Glutamatergic neuron (in vitro differentiated cells): Measurements from ENCODE around the gene CROCC. TPM values are rescaled to one million over a fixed set of nuclear protein-coding genes. Genes with fewer than 3 reads are reported as not detected.

Experiments used
- DNase-seq: peaks from one replicate; pipeline ENCODE4 v3.0.0; 2022
- H3K27ac Mint-ChIP-seq: one replicate; pipeline ENCODE4 v1.8.0; 2020; ENCODE audit warnings: mild to moderate bottlenecking, mixed read lengths, inconsistent platforms; ENCODE audit not compliant: unreplicated experiment
- H3K27me3 Mint-ChIP-seq: one replicate; pipeline ENCODE4 v1.8.0; 2020; ENCODE audit warnings: mild to moderate bottlenecking, moderate library complexity, mixed read lengths, inconsistent platforms; ENCODE audit not compliant: unreplicated experiment
- H3K36me3 Mint-ChIP-seq: one replicate; pipeline ENCODE4 v1.8.0; 2020; ENCODE audit warnings: mild to moderate bottlenecking, mixed read lengths, inconsistent platforms; ENCODE audit not compliant: unreplicated experiment
- H3K4me1 Mint-ChIP-seq: one replicate; pipeline ENCODE4 v1.8.0; 2020; ENCODE audit warnings: mild to moderate bottlenecking, low read depth, mixed read lengths, inconsistent platforms; ENCODE audit not compliant: unreplicated experiment
- H3K4me3 Mint-ChIP-seq: one replicate; pipeline ENCODE4 v1.8.0; 2020; ENCODE audit warnings: mild to moderate bottlenecking, mixed read lengths, inconsistent platforms; ENCODE audit not compliant: unreplicated experiment
- H3K9me3 Mint-ChIP-seq: one replicate; pipeline ENCODE4 v1.8.0; 2020; ENCODE audit warnings: mild to moderate bottlenecking, moderate library complexity, mixed read lengths, inconsistent platforms; ENCODE audit not compliant: unreplicated experiment
- CTCF ChIP-seq: fragments of 200-600 bp; sonication (generic); IDR thresholded peaks from one replicate; pipeline ENCODE4 v1.5.0; 2021; ENCODE audit not compliant: partially characterized antibody, unreplicated experiment
- total RNA-seq: library from RNA; stranded (reverse); fragmentation: NEBNext Ultra II Directional; extraction: Animal tissue kit (Norgen Biotek cat#: 25700); gene quantifications from one replicate; pipeline ENCODE4 v1.2.1, GENCODE V29; 2021; ENCODE audit not compliant: unreplicated experiment

The CROCC gene
- total RNA-seq, 1 donor from 2014 or later = 50.9 TPM

GRCh38 chr1:16967095-16967575, 45.4 kb downstream of the CROCC start:
- Mint-ChIP-seq H3K9me3 (peaks cover 2% of the 10 kb centered on the region), H3K27me3 (peaks cover 2% of the 10 kb centered on the region), H3K4me3 (no peak overlapping the region), H3K4me1 (peaks cover 2% of the 10 kb centered on the region), H3K36me3 (no peaks in the 10 kb centered on the region), H3K27ac (no peak overlapping the region)
- TF ChIP-seq CTCF = no peak
- DNase-seq = no peak

GRCh38 chr1:16967962-16968361, 46.2 kb downstream of the CROCC start:
- Mint-ChIP-seq H3K36me3 (no peaks in the 10 kb centered on the region), H3K27me3 (peaks cover 2% of the 10 kb centered on the region), H3K4me1 (peaks cover 2% of the 10 kb centered on the region), H3K9me3 (peaks cover 2% of the 10 kb centered on the region), H3K27ac (no peak overlapping the region), H3K4me3 (no peak overlapping the region)
- no peak for DNase-seq
- TF ChIP-seq CTCF = no peak

GRCh38 chr1:16968372-16968771, 46.6 kb downstream of the CROCC start:
- no peak for DNase-seq
- peaks cover 3% of the 10 kb centered on the region for H3K27me3 Mint-ChIP-seq
- H3K9me3 Mint-ChIP-seq = peaks cover 2% of the 10 kb centered on the region
- H3K4me1 Mint-ChIP-seq = peaks cover 2% of the 10 kb centered on the region
- no peaks in the 10 kb centered on the region for H3K36me3 Mint-ChIP-seq
- H3K4me3 Mint-ChIP-seq = no peak overlapping the region
- TF ChIP-seq CTCF = no peak
- no peak overlapping the region for H3K27ac Mint-ChIP-seq

GRCh38 chr1:16969057-16969611, 47.4 kb downstream of the CROCC start:
- TF ChIP-seq CTCF = no peak
- peaks cover 2% of the 10 kb centered on the region for H3K4me1 Mint-ChIP-seq
- no peak overlapping the region for H3K4me3 Mint-ChIP-seq
- no peak for DNase-seq
- H3K27me3 Mint-ChIP-seq = peaks cover 3% of the 10 kb centered on the region
- peaks cover 2% of the 10 kb centered on the region for H3K9me3 Mint-ChIP-seq
- no peaks in the 10 kb centered on the region for H3K36me3 Mint-ChIP-seq
- H3K27ac Mint-ChIP-seq = no peak overlapping the region

- H3K27me3 Mint-ChIP-seq = peaks cover 1% of the 10 kb centered on the region
- no peak overlapping the region for H3K27ac Mint-ChIP-seq
- no peak for DNase-seq
- no peak overlapping the region for H3K4me3 Mint-ChIP-seq
- TF ChIP-seq CTCF = no peak
- peaks cover 2% of the 10 kb centered on the region for H3K4me1 Mint-ChIP-seq
- H3K36me3 Mint-ChIP-seq = no peaks in the 10 kb centered on the region
- peaks cover 2% of the 10 kb centered on the region for H3K9me3 Mint-ChIP-seq
Observed at GRCh38 chr1:16969651-16970050, 47.9 kb downstream of the CROCC start.
